Activated CD4-positive, alpha-beta T cell treated with anti-CD3 and anti-CD28 coated beads for 24 hours (primary cell): ENCODE measurements around the gene LTO1.
"Not testable (repeated sequence)": the region's sequence is repeated elsewhere in the genome, so short reads cannot be mapped to it uniquely, and the experiment has no call there.

Source experiments
- DNase-seq, 2 donors: peaks; one replicate each; pipeline ENCODE4 v3.0.0-alpha.2; 2020; ENCODE audit warnings: low read depth in 2 of 2

The LTO1 gene

DNA sequence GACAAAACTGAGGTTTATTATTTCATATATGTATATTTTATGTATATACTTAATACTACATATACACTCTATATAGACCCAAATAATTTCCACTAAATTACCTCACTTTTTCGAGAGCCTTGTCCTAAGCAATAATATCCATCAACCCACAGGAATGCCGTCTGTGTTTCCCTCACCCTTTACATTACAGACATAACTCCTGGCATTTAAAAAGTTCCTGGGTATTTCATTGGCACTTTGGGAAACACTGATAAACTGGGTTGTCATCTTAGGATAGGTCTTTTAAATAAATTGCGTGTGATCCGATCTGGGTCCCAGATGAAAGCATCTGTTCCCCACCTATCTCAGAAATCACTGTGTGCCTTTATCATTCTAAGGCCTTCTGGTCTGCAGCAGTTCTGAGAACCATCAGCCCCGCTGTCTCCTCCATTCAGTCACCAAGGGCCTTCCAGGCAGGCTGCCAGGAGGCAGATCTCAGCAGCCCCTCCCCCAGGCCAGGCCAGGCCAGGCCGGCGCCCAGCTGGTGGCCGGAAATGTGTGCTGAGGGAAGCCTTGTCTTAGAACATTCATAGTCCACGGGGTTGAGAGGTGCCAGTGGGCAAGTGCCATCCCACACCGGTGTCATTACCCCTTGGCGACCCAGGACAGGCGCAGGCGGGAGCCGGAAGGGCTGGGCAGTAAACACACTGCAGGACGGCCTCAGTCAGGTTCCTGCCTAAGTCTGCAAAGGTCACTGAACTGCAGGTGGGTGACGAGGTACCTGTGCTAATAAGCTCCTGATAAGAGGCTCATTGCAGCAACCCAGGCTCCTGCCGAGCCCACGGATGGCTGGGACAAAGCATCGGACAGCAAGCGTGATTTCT, 25.4 kb upstream of the LTO1 start:
- no peak for DNase-seq

- no peak for DNase-seq
Observed at GRCh38 chr11:69699213-69699612, 24.1 kb upstream of the LTO1 start.

DNA sequence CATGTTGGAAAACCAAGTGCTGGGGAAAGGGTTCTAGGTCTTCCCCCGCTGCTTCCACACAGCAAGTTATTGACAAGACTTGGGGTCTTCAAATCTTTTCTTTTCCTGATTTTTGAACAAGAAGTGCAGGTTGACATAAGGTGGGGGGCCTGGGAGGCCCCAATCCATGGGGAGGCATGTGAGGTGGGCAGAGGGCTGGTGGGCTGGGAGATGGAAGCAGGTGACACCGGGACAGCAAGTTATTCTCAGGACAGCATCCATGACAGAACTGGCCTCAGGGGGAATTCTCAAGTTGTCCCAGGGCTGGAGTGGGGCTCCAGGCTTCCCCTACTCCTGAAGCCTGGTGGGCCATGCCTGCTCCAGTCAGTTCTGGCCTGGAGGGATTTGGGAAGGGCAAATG, 23.2 kb upstream of the LTO1 start:
- no peak for DNase-seq

DNA sequence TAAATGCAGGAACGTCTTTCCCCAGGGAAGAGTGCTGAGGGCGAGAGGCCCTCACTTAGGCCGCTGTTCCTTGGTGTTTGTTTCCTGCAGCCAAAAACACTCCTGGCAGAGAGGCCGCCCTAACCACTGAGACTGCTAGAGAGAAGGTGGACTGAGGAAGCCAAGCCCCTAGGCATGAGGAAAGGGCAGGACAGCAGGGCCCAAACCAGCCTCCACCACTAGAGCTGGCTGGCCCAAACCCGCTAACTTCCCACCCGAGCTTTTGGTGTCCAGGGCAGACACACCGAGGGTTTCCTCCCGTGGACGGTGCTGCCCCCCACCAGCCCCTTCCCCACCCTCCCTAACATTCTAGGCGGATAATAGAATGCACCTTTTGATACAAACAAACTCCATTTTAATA, 22.7 kb upstream of the LTO1 start:
- no peak for DNase-seq

- no peak for DNase-seq
Observed at GRCh38 chr11:69697469-69697843, 22.3 kb upstream of the LTO1 start.

GRCh38 chr11:69696749-69697468, 21.8 kb upstream of the LTO1 start:
- no peak for DNase-seq

DNA sequence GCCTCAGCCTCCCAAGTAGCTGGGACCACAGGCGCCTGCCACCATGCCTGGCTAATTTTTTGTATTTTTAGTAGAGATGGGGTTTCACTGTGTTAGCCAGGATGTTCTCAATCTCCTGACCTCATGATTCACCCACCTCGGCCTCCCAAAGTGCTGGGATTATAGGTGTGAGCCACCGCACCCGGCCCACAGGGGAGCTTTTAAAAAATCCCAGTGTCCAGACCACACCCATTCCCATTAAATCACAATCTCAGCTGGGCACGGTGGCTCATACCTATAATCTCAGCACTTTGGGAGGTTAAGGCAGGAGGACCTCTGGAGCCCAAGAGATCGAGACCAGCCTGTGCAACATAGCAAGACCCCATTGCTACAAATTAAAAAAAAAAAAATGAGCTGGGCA, 20.8 kb upstream of the LTO1 start:
- DNase-seq = not testable (repeated sequence)

GRCh38 chr11:69695581-69695980, 20.4 kb upstream of the LTO1 start:
- DNase-seq = no peak

DNA sequence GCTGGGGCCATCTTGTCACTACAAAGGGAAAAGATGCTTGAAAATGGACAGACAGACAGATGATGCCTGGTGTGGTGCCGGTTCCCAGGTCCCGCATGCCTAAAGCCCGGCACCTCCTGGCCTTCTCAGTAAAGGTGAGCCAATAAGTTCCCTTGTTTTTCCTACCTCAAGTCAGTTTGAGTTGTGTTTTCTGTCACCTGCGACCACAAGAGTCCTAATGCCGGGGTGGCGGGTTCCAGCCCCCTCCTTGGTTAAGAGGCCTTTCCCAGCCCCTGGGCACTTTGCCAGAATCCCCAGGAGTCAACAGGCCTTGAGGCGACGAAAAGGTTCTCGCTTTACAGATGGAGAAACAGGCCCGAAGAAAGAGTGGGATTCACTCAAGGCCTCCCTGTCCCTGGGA, 19.6 kb upstream of the LTO1 start:
- DNase-seq = no peak

- no peak for DNase-seq
Observed at GRCh38 chr11:69692422-69692821, 17.3 kb upstream of the LTO1 start.

- no peak for DNase-seq
Observed at GRCh38 chr11:69691463-69691862, 16.3 kb upstream of the LTO1 start.

DNA sequence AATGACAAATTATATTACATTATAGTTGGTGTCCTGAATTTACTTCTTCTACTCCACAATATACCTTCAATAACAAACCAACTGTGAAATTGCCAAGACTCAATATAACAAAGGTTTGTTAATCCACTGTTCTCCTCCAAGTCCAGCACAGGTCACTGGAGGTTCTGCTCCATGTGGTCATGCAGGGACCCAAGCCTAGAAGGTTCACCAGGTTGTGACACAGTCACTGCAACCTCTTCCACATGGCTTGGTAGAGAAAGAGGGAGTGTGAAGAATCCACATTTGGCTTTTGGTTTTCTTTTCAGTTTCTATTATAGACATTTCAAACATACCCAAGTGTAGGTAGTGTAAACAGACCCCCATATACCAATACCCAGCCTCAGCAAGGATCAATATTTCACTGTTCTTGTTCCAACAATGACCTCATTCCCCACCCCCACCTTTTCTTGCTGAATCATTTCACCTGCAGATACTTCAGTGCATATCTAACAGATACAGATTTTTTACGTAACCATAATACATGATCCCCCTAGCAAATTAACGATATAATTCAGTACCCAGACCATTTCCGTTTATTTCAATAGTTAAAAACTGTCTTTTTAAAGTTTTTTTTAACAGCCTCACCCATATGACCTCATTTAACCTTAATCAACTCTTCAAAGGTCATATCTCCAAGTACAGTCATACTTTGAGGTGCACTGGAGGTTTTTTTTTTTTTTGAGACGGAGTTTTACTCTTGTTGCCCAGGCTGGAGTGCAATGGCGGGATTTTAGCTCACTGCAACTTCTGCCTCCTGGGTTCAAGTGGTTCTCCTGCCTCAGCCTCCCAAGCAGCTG, 14.5 kb upstream of the LTO1 start:
- DNase-seq = no peak

GRCh38 chr11:69687969-69688771, 13.0 kb upstream of the LTO1 start:
- not testable (repeated sequence) for DNase-seq

DNA sequence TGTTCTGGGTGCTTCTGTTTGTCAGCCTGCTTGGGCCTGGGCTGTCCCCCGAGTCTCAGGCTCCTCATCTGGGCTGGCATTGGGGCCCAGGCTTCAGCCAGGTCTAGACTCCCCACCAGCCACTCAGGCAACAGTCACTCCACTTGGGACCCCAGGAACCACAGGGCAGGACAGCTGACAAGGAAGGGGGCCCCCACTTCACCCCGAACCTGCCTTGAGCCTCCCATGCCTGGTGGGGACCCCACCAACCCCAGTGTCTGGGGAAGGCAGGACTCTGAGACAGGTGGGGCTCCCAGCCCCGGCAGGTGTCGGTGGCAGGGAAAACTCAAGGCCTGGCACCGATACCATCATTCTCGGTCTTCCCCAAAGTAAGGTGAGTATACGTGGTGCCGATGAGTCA, 11.7 kb upstream of the LTO1 start:
- DNase-seq = no peak

DNA sequence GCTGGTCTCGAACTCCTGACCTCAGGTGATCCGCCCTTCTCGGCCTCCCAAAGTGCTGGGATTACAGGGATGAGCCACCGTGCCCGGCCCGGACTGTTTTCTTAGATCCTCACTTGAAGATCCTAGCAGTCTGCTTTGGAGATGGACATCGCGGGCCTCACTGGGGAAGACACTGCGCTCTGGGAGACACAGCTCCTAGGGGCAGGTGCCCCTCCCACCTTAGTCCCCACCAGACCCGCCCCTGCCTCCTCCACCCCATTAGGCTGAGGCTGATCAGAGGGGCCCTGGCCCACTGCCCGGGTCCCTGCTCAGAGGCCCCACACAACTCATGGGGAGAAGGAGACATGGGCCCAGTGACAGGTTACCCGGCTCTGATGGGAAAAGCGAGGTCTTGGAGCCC, 11.3 kb upstream of the LTO1 start:
- no peak for DNase-seq

DNA sequence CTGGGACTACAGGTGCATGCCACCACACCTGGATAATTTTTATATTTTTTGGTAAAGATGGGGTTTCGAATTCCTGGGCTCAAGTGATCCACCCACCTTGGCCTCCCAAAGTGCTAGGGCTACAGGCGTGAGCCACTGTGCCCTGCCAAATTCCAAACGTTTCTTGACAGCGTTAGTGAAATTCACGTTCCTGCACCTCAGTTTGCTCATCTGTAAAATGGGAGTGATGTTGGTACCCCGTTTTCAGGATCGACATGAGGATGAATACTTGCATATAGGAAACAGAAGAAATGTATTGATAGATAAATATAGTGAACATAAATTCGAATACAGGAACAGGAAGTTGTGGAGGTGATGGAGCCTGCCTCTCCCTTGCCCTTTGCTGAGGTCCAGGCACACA, 10.2 kb upstream of the LTO1 start:
- no peak for DNase-seq

DNA sequence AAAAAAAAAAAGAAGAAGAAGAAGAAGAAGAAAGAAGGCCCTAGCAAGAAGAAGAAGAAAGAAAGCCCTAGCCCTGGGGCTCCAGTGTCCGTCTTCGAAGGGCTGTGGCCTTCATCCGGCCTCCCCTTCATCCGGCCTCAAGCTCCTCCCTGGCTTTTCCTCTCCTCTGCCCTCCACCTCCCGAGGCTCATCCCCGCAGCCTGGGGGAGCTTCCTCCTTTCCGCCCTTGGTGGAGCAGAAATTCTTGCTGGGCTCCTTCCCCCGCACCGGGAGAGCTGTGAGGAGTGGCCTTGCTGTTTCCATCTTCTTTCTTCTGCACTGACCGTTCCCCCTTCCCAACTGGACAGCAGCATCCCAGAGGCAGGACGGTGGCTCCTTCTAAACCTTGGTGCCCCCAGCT, 9.5 kb upstream of the LTO1 start:
- DNase-seq = no peak

DNA sequence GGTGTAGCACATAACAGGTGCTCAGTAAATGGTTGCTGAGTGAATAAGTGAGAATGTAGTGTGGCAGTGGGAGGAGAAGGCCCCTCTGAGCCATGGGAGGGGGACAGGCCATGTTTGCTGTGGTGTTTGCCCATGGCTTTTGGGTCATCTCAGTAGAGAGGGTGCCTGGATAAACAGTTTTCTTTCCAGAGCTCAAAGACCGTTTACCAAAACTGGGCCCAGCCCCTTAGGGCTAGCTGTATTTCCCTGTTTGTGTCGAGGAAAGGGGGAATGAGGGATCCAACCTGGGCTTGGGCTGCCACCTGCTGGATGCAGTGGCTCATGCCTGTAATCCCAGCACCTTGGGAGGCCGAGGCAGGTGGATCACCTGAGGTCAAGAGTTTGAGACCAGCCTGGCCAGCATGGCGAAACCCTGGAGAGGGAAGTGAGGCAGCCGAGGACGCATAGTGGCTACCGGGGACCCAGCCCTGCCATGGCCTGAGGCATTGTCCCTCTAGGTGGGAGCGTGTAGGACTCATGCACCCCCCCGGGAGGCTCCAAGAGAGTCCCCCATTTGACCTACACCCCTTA, 8.7 kb upstream of the LTO1 start:
- no peak for DNase-seq

GRCh38 chr11:69682681-69683326, 7.7 kb upstream of the LTO1 start:
- no peak for DNase-seq

GRCh38 chr11:69682221-69682620, 7.1 kb upstream of the LTO1 start:
- DNase-seq = no peak

- no peak for DNase-seq
Observed at GRCh38 chr11:69680688-69681087, 5.5 kb upstream of the LTO1 start.
